ENCODE measurements around the gene OBSCN.

DNA sequence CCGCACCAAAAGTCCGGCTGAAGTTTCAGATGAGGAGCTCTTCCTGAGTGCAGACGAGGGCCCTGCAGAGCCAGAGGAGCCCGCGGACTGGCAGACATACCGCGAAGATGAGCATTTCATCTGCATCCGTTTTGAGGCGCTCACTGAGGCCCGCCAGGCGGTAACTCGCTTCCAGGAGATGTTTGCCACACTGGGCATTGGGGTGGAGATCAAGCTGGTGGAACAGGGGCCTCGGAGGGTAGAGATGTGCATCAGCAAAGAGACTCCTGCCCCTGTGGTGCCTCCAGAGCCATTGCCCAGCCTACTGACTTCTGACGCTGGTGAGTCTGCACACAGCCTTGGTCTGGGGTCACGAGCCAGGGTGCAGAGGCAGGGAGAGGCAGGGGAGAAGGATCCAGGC, 114.1 kb downstream of the OBSCN start:
- TF ChIP-seq, protein P1, sequence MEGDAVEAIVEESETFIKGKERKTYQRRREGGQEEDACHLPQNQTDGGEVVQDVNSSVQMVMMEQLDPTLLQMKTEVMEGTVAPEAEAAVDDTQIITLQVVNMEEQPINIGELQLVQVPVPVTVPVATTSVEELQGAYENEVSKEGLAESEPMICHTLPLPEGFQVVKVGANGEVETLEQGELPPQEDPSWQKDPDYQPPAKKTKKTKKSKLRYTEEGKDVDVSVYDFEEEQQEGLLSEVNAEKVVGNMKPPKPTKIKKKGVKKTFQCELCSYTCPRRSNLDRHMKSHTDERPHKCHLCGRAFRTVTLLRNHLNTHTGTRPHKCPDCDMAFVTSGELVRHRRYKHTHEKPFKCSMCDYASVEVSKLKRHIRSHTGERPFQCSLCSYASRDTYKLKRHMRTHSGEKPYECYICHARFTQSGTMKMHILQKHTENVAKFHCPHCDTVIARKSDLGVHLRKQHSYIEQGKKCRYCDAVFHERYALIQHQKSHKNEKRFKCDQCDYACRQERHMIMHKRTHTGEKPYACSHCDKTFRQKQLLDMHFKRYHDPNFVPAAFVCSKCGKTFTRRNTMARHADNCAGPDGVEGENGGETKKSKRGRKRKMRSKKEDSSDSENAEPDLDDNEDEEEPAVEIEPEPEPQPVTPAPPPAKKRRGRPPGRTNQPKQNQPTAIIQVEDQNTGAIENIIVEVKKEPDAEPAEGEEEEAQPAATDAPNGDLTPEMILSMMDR (IDR thresholded peaks at IDR 0.05), result no peak
- no peak for TF ChIP-seq POLR2A (IDR thresholded peaks at IDR 0.05)
